ENCODE measurements around the gene SLX4IP. TPM values are rescaled to one million over a fixed set of nuclear protein-coding genes. Genes with fewer than 3 reads are reported as not detected.

Gene SLX4IP
- total and polyA plus RNA-seq, 2 donors (not counting 1 experiment from before 2014, with no cell fraction given) = 2.0 to 8.1 TPM

DNA sequence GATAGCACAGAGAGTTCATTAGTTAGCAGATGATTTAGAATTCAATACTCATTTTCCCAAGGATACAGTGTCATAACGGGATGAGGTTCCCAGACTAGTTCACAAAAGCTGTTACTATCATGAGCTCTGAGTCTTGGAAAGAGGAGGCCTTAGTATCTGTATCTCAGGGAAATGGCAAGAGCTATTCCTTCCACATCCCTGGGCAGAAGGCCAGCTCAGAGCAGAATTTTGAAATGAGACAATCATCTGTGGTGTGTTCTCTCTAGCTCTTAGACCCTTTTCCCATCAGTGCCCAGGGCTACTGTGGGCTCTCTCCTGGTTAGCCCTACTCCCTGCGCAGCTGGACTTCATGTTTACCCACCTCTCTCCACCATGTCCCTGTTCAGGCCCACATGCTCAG, 174.2 kb downstream of the SLX4IP start:
- no peaks in the 10 kb centered on the region for H3K79me2 ChIP-seq (ENCODE audit: control insufficient read depth, insufficient read depth, low read length)
- H3K9me3 Mint-ChIP-seq (ENCODE audit: insufficient read depth) = no peaks in the 10 kb centered on the region
- no peaks in the 10 kb centered on the region for H4K20me1 ChIP-seq (ENCODE audit: control insufficient read depth, insufficient read depth, low read length, poor library complexity, severe bottlenecking)
- H3K9ac ChIP-seq (ENCODE audit: low read length) = no peak overlapping the region
- no peak for DNase-seq
- ChIA-PET POLR2A (no interaction called here), CTCF (no interaction called here)
- H3K27me3 Mint-ChIP-seq = no peaks in the 10 kb centered on the region
- no peaks in the 10 kb centered on the region for H3K4me1 ChIP-seq (ENCODE audit: control insufficient read depth in 2 of 2, insufficient read depth in 2 of 2, low read length in 2 of 2)
- no peak overlapping the region for H3K4me3 ChIP-seq (ENCODE audit: control extremely low read depth in 1 of 5, extremely low read depth in 1 of 5, insufficient read depth in 1 of 5, low read depth in 2 of 5, low read length in 4 of 5)
- intact Hi-C loops (cut with micrococcal nuclease) = no loop called here
- TF ChIP-seq CTCF (IDR thresholded peaks at IDR 0.05) (no peak), EZH2 (IDR thresholded peaks at IDR 0.05; ENCODE audit: borderline replicate concordance, insufficient read depth, low read depth, low read length, poor library complexity, severe bottlenecking) (no peak)
- H3K36me3 ChIP-seq (replicated peaks in 1 of 2; ENCODE audit: control extremely low read depth in 1 of 2, control insufficient read depth in 1 of 2, extremely low read depth in 1 of 2, insufficient read depth in 2 of 2, low read length in 1 of 2) = peaks cover 0 to 4% of the 10 kb centered on the region in 2 experiments
- no peak overlapping the region for H2AFZ ChIP-seq (ENCODE audit: insufficient read depth, low read depth, low read length, poor library complexity, severe bottlenecking)
- H3K27ac ChIP-seq (ENCODE audit: low read length in 2 of 2) = no peak overlapping the region
- no peaks in the 10 kb centered on the region for H3K9me3 ChIP-seq (ENCODE audit: control extremely low read depth in 1 of 3, control insufficient read depth in 2 of 3, insufficient read depth in 1 of 3, low read length in 2 of 3)
- no peak overlapping the region for H3K27ac Mint-ChIP-seq
- H3K27me3 ChIP-seq (replicated peaks in 1 of 4; ENCODE audit: control extremely low read depth in 1 of 4, control insufficient read depth in 3 of 4, insufficient read depth in 4 of 4, low read length in 3 of 4) = no peaks in the 10 kb centered on the region
- no peaks in the 10 kb centered on the region for H3K4me1 Mint-ChIP-seq
- WGBS (ENCODE audit: insufficient coverage) = no CpG with 5 or more reads among the region's 2 CpGs
- no peak for ATAC-seq (ENCODE audit: low read depth)
- H3K4me3 Mint-ChIP-seq = no peak overlapping the region
- no peak overlapping the region for H3K4me2 ChIP-seq (replicated peaks; ENCODE audit: low read depth, low read length, poor library complexity, severe bottlenecking)

- H3K27me3 ChIP-seq (replicated peaks in 1 of 4; ENCODE audit: control extremely low read depth in 1 of 4, control insufficient read depth in 3 of 4, insufficient read depth in 4 of 4, low read length in 3 of 4) = no peaks in the 10 kb centered on the region
- ATAC-seq (ENCODE audit: low read depth) (no peak), DNase-seq (no peak)
- Mint-ChIP-seq H3K27me3 (no peaks in the 10 kb centered on the region), H3K4me3 (no peak overlapping the region), H3K27ac (no peak overlapping the region), H3K9me3 (ENCODE audit: insufficient read depth) (no peaks in the 10 kb centered on the region), H3K4me1 (no peaks in the 10 kb centered on the region)
- H3K36me3 ChIP-seq (replicated peaks in 1 of 2; ENCODE audit: control extremely low read depth in 1 of 2, control insufficient read depth in 1 of 2, extremely low read depth in 1 of 2, insufficient read depth in 2 of 2, low read length in 1 of 2) = peaks cover 0 to 4% of the 10 kb centered on the region in 2 experiments
- no peaks in the 10 kb centered on the region for H3K9me3 ChIP-seq (ENCODE audit: control extremely low read depth in 1 of 3, control insufficient read depth in 2 of 3, insufficient read depth in 1 of 3, low read length in 2 of 3)
- H3K4me2 ChIP-seq (replicated peaks; ENCODE audit: low read depth, low read length, poor library complexity, severe bottlenecking) = no peak overlapping the region
- no peaks in the 10 kb centered on the region for H3K79me2 ChIP-seq (ENCODE audit: control insufficient read depth, insufficient read depth, low read length)
- CTCF ChIA-PET = no interaction called here
- no peak overlapping the region for H2AFZ ChIP-seq (ENCODE audit: insufficient read depth, low read depth, low read length, poor library complexity, severe bottlenecking)
- TF ChIP-seq CTCF (IDR thresholded peaks at IDR 0.05) (no peak), EZH2 (IDR thresholded peaks at IDR 0.05; ENCODE audit: borderline replicate concordance, insufficient read depth, low read depth, low read length, poor library complexity, severe bottlenecking) (no peak)
- H3K27ac ChIP-seq (ENCODE audit: low read length in 2 of 2) = no peak overlapping the region
- intact Hi-C loops (cut with micrococcal nuclease) = no loop called here
- H3K4me1 ChIP-seq (ENCODE audit: control insufficient read depth in 2 of 2, insufficient read depth in 2 of 2, low read length in 2 of 2) = no peaks in the 10 kb centered on the region
- no peak overlapping the region for H3K4me3 ChIP-seq (ENCODE audit: control extremely low read depth in 1 of 5, extremely low read depth in 1 of 5, insufficient read depth in 1 of 5, low read depth in 2 of 5, low read length in 4 of 5)
- no peaks in the 10 kb centered on the region for H4K20me1 ChIP-seq (ENCODE audit: control insufficient read depth, insufficient read depth, low read length, poor library complexity, severe bottlenecking)
- no peak overlapping the region for H3K9ac ChIP-seq (ENCODE audit: low read length)
- POLR2A ChIA-PET = no interaction called here
Observed at GRCh38 chr20:10609770-10610169, 174.7 kb downstream of the SLX4IP start.

Data from B cell (primary cell).